DLD1 (cell line): ENCODE measurements around the gene TMEM39A.

ENCODE experiments used
- in situ Hi-C: cut with HindIII; loops from 2 replicates; pipeline ENCODE4 v1.10.0; 2017; ENCODE audit warnings: low sequenced_read_pairs

The TMEM39A gene

DNA sequence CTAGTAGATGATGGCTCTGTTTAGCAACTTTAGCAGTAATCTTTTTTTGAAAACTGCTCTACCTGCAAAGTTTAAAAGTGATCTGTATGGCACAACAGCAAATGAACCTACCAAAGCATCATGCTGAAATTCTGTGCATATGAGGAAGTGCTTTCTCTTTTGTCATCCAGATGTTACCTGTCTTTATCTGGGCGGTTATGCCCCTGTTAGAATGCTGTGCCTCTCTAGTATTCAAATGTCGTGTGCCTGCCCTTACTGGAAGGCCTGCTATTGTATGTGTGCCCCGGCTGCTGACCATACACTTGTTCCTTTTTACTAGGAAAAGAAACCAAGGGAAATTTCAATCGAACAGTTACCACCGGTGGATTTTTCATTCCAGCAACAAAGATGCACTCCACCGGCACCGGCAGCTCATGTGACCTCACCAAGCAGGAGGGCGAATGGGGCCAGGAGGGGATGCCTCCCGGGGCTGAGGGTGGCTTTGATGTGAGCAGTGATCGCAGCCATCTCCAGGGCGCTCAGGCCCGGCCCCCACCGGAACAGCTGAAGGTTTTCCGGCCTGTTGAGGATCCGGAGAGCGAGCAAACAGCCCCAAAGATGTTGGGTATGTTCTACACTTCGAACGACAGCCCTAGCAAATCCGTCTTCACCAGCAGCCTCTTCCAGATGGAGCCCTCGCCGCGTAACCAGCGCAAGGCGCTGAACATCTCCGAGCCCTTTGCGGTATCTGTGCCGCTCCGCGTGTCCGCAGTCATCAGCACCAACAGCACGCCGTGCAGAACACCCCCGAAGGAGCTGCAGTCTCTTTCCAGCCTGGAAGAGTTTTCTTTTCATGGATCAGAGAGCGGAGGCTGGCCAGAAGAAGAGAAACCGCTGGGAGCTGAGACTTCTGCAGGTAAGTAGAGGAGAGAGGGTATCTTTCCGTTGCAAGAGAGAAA lies 61.6 kb downstream of the TMEM39A start:
- in situ Hi-C loops, result no loop called here

DNA sequence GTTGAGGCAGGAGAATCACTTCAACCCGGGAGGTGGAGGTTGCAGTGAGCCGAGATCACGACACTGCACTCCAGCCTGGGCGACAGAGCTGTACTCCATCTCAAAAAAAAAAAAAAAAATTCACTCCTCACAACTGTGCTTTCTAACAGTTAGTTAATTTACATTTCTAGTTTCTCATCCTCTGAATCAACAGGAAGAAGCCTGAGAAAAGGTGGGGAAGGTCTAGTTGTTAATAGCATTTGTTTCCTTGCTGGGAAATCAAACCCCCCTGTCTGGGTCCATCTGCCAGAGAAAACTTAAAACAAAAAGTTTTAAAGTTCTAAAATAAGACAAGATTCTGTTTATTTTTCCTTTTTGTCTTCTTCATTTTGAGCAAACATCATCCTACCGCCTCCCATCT lies 62.3 kb downstream of the TMEM39A start:
- in situ Hi-C loops, result no loop called here

DNA sequence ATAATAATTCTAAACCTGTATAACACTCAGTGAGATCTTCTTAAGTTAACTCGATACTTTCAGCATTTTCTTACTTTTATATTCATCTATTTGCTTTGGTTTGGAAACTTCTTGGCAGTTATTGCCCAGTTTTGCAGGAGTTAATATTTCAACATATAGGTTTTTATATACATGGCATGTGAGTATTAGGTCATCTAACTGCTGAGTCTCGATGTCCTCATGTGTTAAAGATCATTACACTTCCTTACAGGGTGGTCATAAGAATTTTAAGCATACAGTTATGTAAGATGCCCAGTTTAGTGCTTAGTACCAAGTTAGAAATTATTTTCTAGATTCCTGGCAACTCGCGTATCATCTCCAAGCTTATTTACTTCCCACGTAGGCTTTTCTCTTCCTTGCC lies 62.9 kb downstream of the TMEM39A start:
- in situ Hi-C loops, result no loop called here

DNA sequence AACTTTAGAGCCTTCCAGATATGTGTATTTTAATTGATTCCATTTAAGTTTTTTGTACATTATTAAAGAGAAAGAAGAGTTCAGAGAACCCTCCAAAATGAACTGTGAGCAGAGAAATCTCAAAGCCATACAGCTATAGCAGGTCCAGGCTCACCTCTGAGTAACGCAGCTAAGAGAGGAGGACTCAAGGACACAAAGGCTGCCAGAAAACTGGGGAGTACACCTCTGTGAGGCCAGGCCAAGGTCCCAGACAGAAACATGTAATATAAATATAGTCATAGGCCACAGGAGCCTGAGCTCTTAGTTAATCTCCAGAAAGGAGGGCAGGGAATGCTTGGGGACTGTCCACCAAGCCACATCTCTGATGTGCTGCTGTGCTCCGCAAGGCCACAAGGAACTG lies 66.5 kb downstream of the TMEM39A start:
- in situ Hi-C loops, result no loop called here

DNA sequence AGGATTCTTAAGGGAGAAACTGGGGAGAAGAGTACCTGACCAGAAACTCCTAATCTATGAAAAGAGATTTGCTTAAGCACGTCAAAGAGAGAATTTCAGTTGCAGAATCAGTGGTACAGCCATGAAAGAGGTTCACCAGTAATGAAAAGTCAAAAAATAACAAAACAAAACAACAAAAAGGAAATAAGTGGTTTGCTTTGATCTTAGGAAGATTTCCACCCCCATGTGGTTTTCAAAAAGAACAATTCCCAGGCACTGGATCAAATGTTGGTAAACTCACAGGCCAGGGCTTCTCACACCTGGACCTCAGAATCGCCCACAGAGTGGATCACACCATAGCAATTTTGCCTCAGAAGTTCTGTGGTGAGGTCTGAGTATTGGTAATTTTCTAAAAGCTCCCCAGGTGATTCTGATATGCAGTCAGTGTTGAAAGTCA lies 67.5 kb downstream of the TMEM39A start:
- in situ Hi-C loops, result no loop called here

DNA sequence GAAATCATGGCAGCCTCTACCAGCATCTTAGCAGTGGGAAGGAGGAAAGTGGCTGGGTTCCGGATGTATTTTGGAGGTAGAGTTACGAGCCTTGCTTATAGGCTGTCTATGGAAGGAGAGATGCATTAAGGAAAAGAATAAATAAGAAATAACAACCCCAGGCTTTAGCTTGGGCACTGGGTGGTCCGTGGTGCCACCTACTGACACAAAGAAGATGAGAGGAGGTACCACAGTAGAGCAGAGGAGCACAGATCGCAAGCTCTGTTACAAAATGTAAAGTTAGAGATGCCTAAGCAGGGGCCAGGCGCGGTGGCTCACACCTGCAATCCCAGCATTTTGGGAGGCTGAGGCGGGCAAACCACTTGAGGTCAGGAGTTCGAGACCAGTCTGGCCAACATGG lies 74.8 kb downstream of the TMEM39A start:
- in situ Hi-C loops, result no loop called here

DNA sequence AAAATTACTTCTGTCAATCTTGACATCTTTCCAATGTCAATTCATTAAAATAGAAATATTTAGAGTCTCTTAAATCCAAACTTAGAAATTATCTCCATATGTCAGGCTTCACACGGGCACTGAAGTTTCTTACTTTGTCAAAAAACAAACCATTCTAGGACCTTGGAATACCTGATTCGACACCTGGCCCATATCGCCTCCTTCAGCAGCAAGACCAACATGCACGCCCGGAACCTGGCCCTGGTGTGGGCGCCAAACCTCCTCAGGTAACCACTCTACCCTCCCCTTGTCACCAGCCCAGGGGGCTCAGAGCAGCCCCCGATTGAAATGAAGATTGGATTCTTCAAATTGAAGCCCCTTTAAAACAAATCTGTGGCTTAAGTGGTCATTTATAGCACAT lies 81.3 kb downstream of the TMEM39A start:
- in situ Hi-C loops, result no loop called here

DNA sequence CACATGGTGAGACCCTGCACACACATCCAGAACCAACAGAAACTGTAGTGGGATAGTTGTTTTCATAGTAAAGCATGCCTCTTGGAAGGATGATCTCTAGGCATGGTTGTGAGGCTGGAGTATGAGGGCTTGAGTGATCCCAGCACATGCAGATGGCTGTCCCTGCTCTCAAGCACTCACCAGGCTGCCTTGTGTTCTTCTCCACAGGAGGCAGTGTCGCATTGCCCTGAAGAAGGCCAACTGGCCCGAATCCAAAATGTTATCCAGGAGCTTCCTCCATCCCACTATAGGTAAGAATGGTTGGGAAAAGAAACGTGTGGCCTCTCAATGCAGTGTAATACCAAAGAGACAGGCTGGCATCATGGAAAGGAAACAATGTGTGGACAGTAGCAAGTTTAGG lies 82.7 kb downstream of the TMEM39A start:
- in situ Hi-C loops, result no loop called here
